Small intestine (tissue), 7 donors: ENCODE results near the gene MPRIP. TPM values are rescaled to one million over a fixed set of nuclear protein-coding genes. Genes with fewer than 3 reads are reported as not detected.

Experiments
- DNase-seq, 2 donors: peaks; one replicate each; pipeline versions ENCODE4 v3.0.0 to v3.0.0-alpha.2; 2013
- FAIRE-seq: peaks from 2 replicates; lab custom pipeline; 2012; peaks lifted over from hg19 to GRCh38; lab: Jason Lieb, UNC
- H3K27ac ChIP-seq, 3 donors: one replicate each; pipeline ENCODE4 v1.5.1; 2013; ENCODE audit warnings: low read length in 2 of 3, mild to moderate bottlenecking in 2 of 3, control low read depth in 1 of 3, inconsistent platforms in 1 of 3, low read depth in 1 of 3, moderate library complexity in 1 of 3
- H3K27me3 ChIP-seq, 3 donors: one replicate each; pipeline ENCODE4 v1.6.1; 2013; ENCODE audit warnings: low read length in 3 of 3, inconsistent platforms in 1 of 3; ENCODE audit not compliant: control insufficient read depth in 3 of 3, insufficient read depth in 3 of 3
- H3K36me3 ChIP-seq, 3 donors: one replicate each; pipeline ENCODE4 v1.6.1; 2013; ENCODE audit warnings: low read length in 3 of 3, inconsistent platforms in 1 of 3, low read depth in 1 of 3, mild to moderate bottlenecking in 1 of 3, moderate library complexity in 1 of 3; ENCODE audit not compliant: control insufficient read depth in 3 of 3, insufficient read depth in 2 of 3
- H3K4me1 ChIP-seq, 3 donors: one replicate each; pipeline ENCODE4 v1.6.1; 2013; ENCODE audit warnings: low read length in 2 of 3, inconsistent platforms in 1 of 3, low read depth in 1 of 3, mild to moderate bottlenecking in 1 of 3, moderate library complexity in 1 of 3; ENCODE audit not compliant: control insufficient read depth in 3 of 3, insufficient read depth in 2 of 3
- H3K4me3 ChIP-seq, 3 donors: one replicate each; pipeline ENCODE4 v1.5.1; 2013; ENCODE audit warnings: low read length in 3 of 3, control low read depth in 1 of 3, inconsistent platforms in 1 of 3, low read depth in 1 of 3, mild to moderate bottlenecking in 1 of 3, moderate library complexity in 1 of 3
- H3K9me3 ChIP-seq, 2 donors: one replicate each; pipeline ENCODE4 v1.6.1; 2013; ENCODE audit warnings: low read depth in 1 of 2, low read length in 1 of 2; ENCODE audit not compliant: control insufficient read depth in 2 of 2, insufficient read depth in 1 of 2
- WGBS, 3 donors: extraction: QIAGEN DNeasy Blood & Tissue Kit; methylation state at CpG; one replicate each; pipeline ENCODE4 v1.1.7; 2013; 5-methylcytosine and 5-hydroxymethylcytosine counted together
- polyA plus RNA-seq, 4 donors: library from polyadenylated mRNA; stranded (reverse) in 3 of 4; unstranded in 1 of 4; fragments of 200-250 nt in 3 of 4; fragments of 120-200 nt in 1 of 4; gene quantifications; one replicate each; pipeline versions ENCODE4 v1.2.1 to v1.2.3, GENCODE V29; 2013
- donor health status: healthy with polysubstance abuse.
- donor health status: control.
- donor health status: control.
- donor health status: Bipolar disorder and iron deficiency.
- donor health status: healthy.

MPRIP gene
- polyA plus RNA-seq, 4 donors = 98.9 to 233 (median 190) TPM

DNA sequence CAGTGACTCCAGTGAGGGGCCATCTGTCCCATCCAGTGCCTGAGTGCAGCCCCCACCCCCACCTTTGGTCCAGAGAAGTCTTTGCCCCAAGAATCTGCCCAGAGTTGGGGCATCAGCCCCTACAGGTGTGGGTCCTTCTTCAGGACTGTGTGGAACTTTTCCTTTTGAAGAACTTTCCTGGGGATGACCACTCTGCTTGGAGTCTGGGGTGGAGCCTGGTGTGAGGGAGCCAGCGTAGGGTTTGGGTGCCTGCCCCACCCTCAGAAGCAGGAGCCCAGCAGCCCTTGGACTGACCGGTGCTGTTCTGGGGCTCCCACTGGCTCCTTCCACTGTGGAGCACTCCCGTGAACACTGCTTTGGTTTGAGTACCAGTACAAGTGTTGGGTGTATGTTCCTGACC is 19.3 kb downstream of the MPRIP start:
- no peak for DNase-seq
- Histone ChIP-seq H3K36me3 (peaks cover 0 to 70% (median 1%) of the 10 kb centered on the region in 3 donors), H3K27me3 (no peaks in the 10 kb centered on the region), H3K4me1 (peaks cover 7 to 10% (median 9%) of the 10 kb centered on the region in 3 donors), H3K4me3 (no peak overlapping the region), H3K27ac (no peak overlapping the region), H3K9me3 (no peaks in the 10 kb centered on the region)
- WGBS, 3 donors = 81 to 91% (median 85%) methylated on average over 3 of the region's 3 CpGs
- FAIRE-seq = no peak

GRCh38 chr17:17062356-17062755 is 20.1 kb downstream of the MPRIP start:
- Histone ChIP-seq H3K36me3 (peaks cover 0 to 67% (median 1%) of the 10 kb centered on the region in 3 donors), H3K27me3 (no peaks in the 10 kb centered on the region), H3K9me3 (peaks cover 0 to 3% of the 10 kb centered on the region in 2 donors), H3K4me3 (no peak overlapping the region), H3K27ac (peak overlapping the region in 1 of 3 donors; percentile 56), H3K4me1 (peaks cover 7 to 14% (median 11%) of the 10 kb centered on the region in 3 donors)
- 80 to 90% (median 88%) methylated on average over 11 of the region's 11 CpGs for WGBS, 3 donors
- DNase-seq (no peak), FAIRE-seq (no peak)

- WGBS, 3 donors = 64 to 77% (median 71%) methylated on average over 7 of the region's 7 CpGs
- H3K9me3 ChIP-seq = peaks cover 0 to 3% of the 10 kb centered on the region in 2 donors
- H3K4me3 ChIP-seq = no peak overlapping the region
- DNase-seq (peak in 1 of 2 donors; percentile 58), FAIRE-seq (no peak)
- H3K27ac ChIP-seq = peak overlapping the region; percentile 8 to 56 (median 23)
- H3K4me1 ChIP-seq = peaks cover 7 to 14% (median 11%) of the 10 kb centered on the region in 3 donors
- no peaks in the 10 kb centered on the region for H3K27me3 ChIP-seq
- peaks cover 0 to 62% (median under 1%) of the 10 kb centered on the region in 3 donors for H3K36me3 ChIP-seq
Observed at GRCh38 chr17:17062866-17063265, 20.6 kb downstream of the MPRIP start.

GRCh38 chr17:17063546-17064122 is 21.4 kb downstream of the MPRIP start:
- Histone ChIP-seq H3K4me1 (peaks cover 7 to 14% (median 11%) of the 10 kb centered on the region in 3 donors), H3K9me3 (peaks cover 0 to 3% of the 10 kb centered on the region in 2 donors), H3K36me3 (peaks cover 0 to 54% (median 0%) of the 10 kb centered on the region in 3 donors), H3K27me3 (no peaks in the 10 kb centered on the region), H3K4me3 (no peak overlapping the region), H3K27ac (peak overlapping the region; percentile 13 to 45 (median 19))
- WGBS, 3 donors = 52 to 60% (median 55%) methylated on average over 12 of the region's 12 CpGs
- DNase-seq (peak; percentile 66 to 77), FAIRE-seq (no peak)

DNA sequence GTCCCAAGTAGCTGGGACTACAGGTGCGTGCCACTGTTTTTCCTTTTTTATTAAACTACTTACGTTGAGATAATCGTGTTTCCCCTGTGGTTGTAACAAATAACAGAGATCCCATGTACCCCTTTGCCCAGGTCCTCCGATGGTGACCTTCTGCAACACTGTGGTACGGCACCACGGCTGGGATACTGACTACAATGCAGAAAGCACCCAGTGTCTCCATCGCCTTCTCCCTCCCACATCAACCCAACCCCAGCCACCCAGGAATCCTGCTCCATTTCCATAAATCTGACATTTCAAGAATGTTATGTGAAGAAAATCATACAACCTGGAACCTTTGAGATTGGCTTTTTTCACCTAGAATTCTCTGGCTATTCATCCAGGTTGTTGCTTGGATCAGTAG is 22.1 kb downstream of the MPRIP start:
- Histone ChIP-seq H3K36me3 (peaks cover 0 to 50% (median 0%) of the 10 kb centered on the region in 3 donors), H3K4me1 (peaks cover 7 to 14% (median 11%) of the 10 kb centered on the region in 3 donors), H3K27me3 (no peaks in the 10 kb centered on the region), H3K9me3 (peaks cover 0 to 3% of the 10 kb centered on the region in 2 donors), H3K27ac (no peak overlapping the region), H3K4me3 (no peak overlapping the region)
- DNase-seq (no peak), FAIRE-seq (no peak)
- 94 to 95% (median 94%) methylated on average over 7 of the region's 7 CpGs for WGBS, 3 donors

DNA sequence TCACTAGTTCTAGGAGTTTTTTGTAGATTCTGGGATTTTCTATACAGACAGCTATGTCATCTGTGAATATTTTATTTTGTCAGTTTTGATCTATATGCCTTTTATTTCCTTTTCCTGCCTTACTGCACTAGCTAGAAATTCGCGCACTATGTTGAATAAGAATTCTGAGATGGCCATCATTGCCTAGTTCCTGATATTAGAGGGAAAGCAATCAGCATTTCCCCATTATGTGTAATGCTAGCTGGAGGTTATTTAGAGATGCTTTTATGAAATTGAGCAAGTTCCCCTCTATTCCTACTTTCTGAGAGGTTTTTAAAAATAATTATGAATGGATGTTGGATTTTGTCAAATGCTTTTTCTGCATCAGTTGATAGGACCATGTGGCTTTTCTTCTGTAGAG is 23.8 kb downstream of the MPRIP start:
- FAIRE-seq = no peak
- Histone ChIP-seq H3K27me3 (no peaks in the 10 kb centered on the region), H3K27ac (no peak overlapping the region)

GRCh38 chr17:17067257-17067656 is 25.0 kb downstream of the MPRIP start:
- Histone ChIP-seq H3K27me3 (no peaks in the 10 kb centered on the region), H3K27ac (peak overlapping the region; percentile 26 to 49 (median 28)), H3K4me1 (peaks cover 19 to 34% (median 21%) of the 10 kb centered on the region in 3 donors), H3K9me3 (peaks cover 0 to 13% of the 10 kb centered on the region in 2 donors), H3K4me3 (no peak overlapping the region), H3K36me3 (peaks cover 0 to 40% (median 0%) of the 10 kb centered on the region in 3 donors)
- FAIRE-seq (no peak), DNase-seq (peak in 1 of 2 donors; percentile 32)
- WGBS, 3 donors = 82 to 95% (median 83%) methylated on average over 5 of the region's 5 CpGs

More for the DNA sequence above, 23.8 kb downstream of the MPRIP start:
- Histone ChIP-seq H3K9me3 (peaks cover 0 to 13% of the 10 kb centered on the region in 2 donors), H3K4me3 (no peak overlapping the region), H3K4me1 (peaks cover 7 to 21% (median 13%) of the 10 kb centered on the region in 3 donors), H3K36me3 (peaks cover 0 to 37% (median 0%) of the 10 kb centered on the region in 3 donors)
- no peak for DNase-seq
- 79 to 98% (median 92%) methylated on average over 2 of the region's 2 CpGs for WGBS, 3 donors

- H3K36me3 ChIP-seq = peaks cover 0 to 39% (median 0%) of the 10 kb centered on the region in 3 donors
- DNase-seq (no peak), FAIRE-seq (no peak)
- peaks cover 16 to 40% (median 19%) of the 10 kb centered on the region in 3 donors for H3K4me1 ChIP-seq
- H3K27ac ChIP-seq = peak overlapping the region in 1 of 3 donors; percentile 85
- peaks cover 0 to 13% of the 10 kb centered on the region in 2 donors for H3K9me3 ChIP-seq
- H3K4me3 ChIP-seq = no peak overlapping the region
- no peaks in the 10 kb centered on the region for H3K27me3 ChIP-seq
Observed at GRCh38 chr17:17069849-17070248, 27.6 kb downstream of the MPRIP start.
